ENCODE data around the gene SSRP1. TPM values are rescaled to one million over a fixed set of nuclear protein-coding genes. Genes with fewer than 3 reads are reported as not detected.

Gene SSRP1
- total and polyA plus RNA-seq, 2 of the 13 experiments (the other 11 are each of a cell fraction or from before 2014, with no cell fraction given) = 93.6 to 129 TPM

GRCh38 chr11:57306161-57306876 is 29.4 kb downstream of the SSRP1 start (continued):
- TF ChIP-seq, protein P1, sequence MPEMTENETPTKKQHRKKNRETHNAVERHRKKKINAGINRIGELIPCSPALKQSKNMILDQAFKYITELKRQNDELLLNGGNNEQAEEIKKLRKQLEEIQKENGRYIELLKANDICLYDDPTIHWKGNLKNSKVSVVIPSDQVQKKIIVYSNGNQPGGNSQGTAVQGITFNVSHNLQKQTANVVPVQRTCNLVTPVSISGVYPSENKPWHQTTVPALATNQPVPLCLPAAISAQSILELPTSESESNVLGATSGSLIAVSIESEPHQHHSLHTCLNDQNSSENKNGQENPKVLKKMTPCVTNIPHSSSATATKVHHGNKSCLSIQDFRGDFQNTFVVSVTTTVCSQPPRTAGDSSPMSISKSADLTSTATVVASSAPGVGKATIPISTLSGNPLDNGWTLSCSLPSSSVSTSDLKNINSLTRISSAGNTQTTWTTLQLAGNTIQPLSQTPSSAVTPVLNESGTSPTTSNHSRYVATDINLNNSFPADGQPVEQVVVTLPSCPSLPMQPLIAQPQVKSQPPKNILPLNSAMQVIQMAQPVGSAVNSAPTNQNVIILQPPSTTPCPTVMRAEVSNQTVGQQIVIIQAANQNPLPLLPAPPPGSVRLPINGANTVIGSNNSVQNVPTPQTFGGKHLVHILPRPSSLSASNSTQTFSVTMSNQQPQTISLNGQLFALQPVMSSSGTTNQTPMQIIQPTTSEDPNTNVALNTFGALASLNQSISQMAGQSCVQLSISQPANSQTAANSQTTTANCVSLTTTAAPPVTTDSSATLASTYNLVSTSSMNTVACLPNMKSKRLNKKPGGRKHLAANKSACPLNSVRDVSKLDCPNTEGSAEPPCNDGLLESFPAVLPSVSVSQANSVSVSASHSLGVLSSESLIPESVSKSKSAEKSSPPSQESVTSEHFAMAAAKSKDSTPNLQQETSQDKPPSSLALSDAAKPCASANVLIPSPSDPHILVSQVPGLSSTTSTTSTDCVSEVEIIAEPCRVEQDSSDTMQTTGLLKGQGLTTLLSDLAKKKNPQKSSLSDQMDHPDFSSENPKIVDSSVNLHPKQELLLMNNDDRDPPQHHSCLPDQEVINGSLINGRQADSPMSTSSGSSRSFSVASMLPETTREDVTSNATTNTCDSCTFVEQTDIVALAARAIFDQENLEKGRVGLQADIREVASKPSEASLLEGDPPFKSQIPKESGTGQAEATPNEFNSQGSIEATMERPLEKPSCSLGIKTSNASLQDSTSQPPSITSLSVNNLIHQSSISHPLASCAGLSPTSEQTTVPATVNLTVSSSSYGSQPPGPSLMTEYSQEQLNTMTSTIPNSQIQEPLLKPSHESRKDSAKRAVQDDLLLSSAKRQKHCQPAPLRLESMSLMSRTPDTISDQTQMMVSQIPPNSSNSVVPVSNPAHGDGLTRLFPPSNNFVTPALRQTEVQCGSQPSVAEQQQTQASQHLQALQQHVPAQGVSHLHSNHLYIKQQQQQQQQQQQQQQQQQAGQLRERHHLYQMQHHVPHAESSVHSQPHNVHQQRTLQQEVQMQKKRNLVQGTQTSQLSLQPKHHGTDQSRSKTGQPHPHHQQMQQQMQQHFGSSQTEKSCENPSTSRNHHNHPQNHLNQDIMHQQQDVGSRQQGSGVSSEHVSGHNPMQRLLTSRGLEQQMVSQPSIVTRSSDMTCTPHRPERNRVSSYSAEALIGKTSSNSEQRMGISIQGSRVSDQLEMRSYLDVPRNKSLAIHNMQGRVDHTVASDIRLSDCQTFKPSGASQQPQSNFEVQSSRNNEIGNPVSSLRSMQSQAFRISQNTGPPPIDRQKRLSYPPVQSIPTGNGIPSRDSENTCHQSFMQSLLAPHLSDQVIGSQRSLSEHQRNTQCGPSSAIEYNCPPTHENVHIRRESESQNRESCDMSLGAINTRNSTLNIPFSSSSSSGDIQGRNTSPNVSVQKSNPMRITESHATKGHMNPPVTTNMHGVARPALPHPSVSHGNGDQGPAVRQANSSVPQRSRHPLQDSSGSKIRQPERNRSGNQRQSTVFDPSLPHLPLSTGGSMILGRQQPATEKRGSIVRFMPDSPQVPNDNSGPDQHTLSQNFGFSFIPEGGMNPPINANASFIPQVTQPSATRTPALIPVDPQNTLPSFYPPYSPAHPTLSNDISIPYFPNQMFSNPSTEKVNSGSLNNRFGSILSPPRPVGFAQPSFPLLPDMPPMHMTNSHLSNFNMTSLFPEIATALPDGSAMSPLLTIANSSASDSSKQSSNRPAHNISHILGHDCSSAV (CRISPR knock-in tag; IDR thresholded peaks at IDR 0.05; ENCODE audit: borderline replicate concordance) = no peak
- 0 out of 2 replicates have a peak, but pooled peaks have one; percentile 24 for TF ChIP-seq ARNTL (CRISPR knock-in tag; IDR thresholded peaks at IDR 0.05)
- no peak for TF ChIP-seq FOXA1 (IDR thresholded peaks at IDR 0.05)
- peak; percentile 83 for TF ChIP-seq FOXA1 (CRISPR knock-in tag; IDR thresholded peaks at IDR 0.05)
- TF ChIP-seq XRCC5 (optimal IDR thresholded peaks at IDR 0.05; ENCODE audit: low read length) = no peak
- TF ChIP-seq RARA (CRISPR knock-in tag; IDR thresholded peaks at IDR 0.05) = peak; percentile 75
- TF ChIP-seq HNF4G (IDR thresholded peaks at IDR 0.05; ENCODE audit: borderline replicate concordance, low read depth, low read length) = peak; percentile 77; the same call in 1 of the 2 replicates
- no peak for TF ChIP-seq HNF4G (CRISPR knock-in tag; IDR thresholded peaks at IDR 0.05; ENCODE audit: borderline replicate concordance, low read depth)
- TF ChIP-seq RXRA (CRISPR knock-in tag; IDR thresholded peaks at IDR 0.05) = peak; percentile 35; the same call in 1 of the 2 replicates
- TF ChIP-seq HOXA3 (CRISPR knock-in tag; IDR thresholded peaks at IDR 0.05) = 0 out of 2 replicates have a peak, but pooled peaks have one; percentile 25
- no peak for TF ChIP-seq SOX6 (IDR thresholded peaks at IDR 0.05)
- TF ChIP-seq SOX6 (CRISPR knock-in tag; IDR thresholded peaks at IDR 0.05) = peak; percentile 64; the same call in 1 of the 2 replicates
- no peak for TF ChIP-seq ZNF552 (CRISPR knock-in tag; IDR thresholded peaks at IDR 0.05; ENCODE audit: borderline replicate concordance)
- peak; percentile 48; the same call in 1 of the 2 replicates for TF ChIP-seq PHF21A (CRISPR knock-in tag; IDR thresholded peaks at IDR 0.05)
- TF ChIP-seq THRA (CRISPR knock-in tag; IDR thresholded peaks at IDR 0.05; ENCODE audit: borderline replicate concordance) = peak; percentile 43; the same call in 1 of the 2 replicates
- TF ChIP-seq NR2C2 (CRISPR knock-in tag; IDR thresholded peaks at IDR 0.05; ENCODE audit: borderline replicate concordance) = peak; percentile 68
- no peak for TF ChIP-seq CENPT (CRISPR knock-in tag; IDR thresholded peaks at IDR 0.05; ENCODE audit: low read depth)
- no peak for TF ChIP-seq MED1 (CRISPR knock-in tag; IDR thresholded peaks at IDR 0.05)
- peak; percentile 66 for TF ChIP-seq FOXA3 (CRISPR knock-in tag; IDR thresholded peaks at IDR 0.05)
- TF ChIP-seq CREM (IDR thresholded peaks at IDR 0.05) = peak; percentile 15; the same call in 1 of the 2 replicates
- no peak for TF ChIP-seq CREM (CRISPR knock-in tag; IDR thresholded peaks at IDR 0.05)
- peak; percentile 43; the same call in 1 of the 2 replicates for TF ChIP-seq BCL6 (CRISPR knock-in tag; IDR thresholded peaks at IDR 0.05)
- TF ChIP-seq SAP130 (CRISPR knock-in tag; IDR thresholded peaks at IDR 0.05; ENCODE audit: low read depth) = peak; percentile 59; the same call in 1 of the 2 replicates

Data from HepG2 (cell line).